ENCODE measurements around the gene USPL1. TPM values are rescaled to one million over a fixed set of nuclear protein-coding genes. Genes with fewer than 3 reads are reported as not detected.
"Not testable (repeated sequence)": the region's sequence is repeated elsewhere in the genome, so short reads cannot be mapped to it uniquely, and the experiment has no call there.

The USPL1 gene
- total and polyA plus RNA-seq, 3 donors from 2014 or later, result 36.0 to 52.0 (median 36.4) TPM

- H3K9me3 ChIP-seq, result no peaks in the 10 kb centered on the region
- H3K27me3 ChIP-seq, result no peaks in the 10 kb centered on the region
- H3K27ac ChIP-seq, result no peak overlapping the region
- 86 to 95% methylated on average over 4 of the region's 4 CpGs for WGBS, 2 donors
- H3K4me1 ChIP-seq, result no peaks in the 10 kb centered on the region
- no peak for DNase-seq
- H3K4me3 ChIP-seq, result no peak overlapping the region
- no peaks in the 10 kb centered on the region for H3K36me3 ChIP-seq (ENCODE audit: low read depth, missing control alignments)
- intact Hi-C loops (cut with DNase I; ENCODE audit: low total_unique reads), result no loop called here
- TF ChIP-seq CTCF (IDR thresholded peaks at IDR 0.05) (no peak), POLR2A (IDR thresholded peaks at IDR 0.05) (no peak)
Observed at GRCh38 chr13:30648522-30649012, 30.8 kb downstream of the USPL1 start.

- H3K36me3 ChIP-seq (ENCODE audit: low read depth, missing control alignments); H3K9me3 ChIP-seq; H3K4me1 ChIP-seq; H3K27me3 ChIP-seq; intact Hi-C loops (cut with DNase I; ENCODE audit: low total_unique reads); H3K27ac ChIP-seq; H3K4me3 ChIP-seq; DNase-seq: not testable (repeated sequence)
- WGBS, 2 donors, result 89 to 92% methylated on average over 5 of the region's 5 CpGs
Observed at GRCh38 chr13:30651648-30652047, 33.9 kb downstream of the USPL1 start.

GRCh38 chr13:30652746-30653386, 35.1 kb downstream of the USPL1 start:
- Histone ChIP-seq H3K4me1 (no peaks in the 10 kb centered on the region), H3K27me3 (no peaks in the 10 kb centered on the region), H3K27ac (no peak overlapping the region), H3K4me3 (no peak overlapping the region), H3K9me3 (no peaks in the 10 kb centered on the region), H3K36me3 (ENCODE audit: low read depth, missing control alignments) (no peaks in the 10 kb centered on the region)
- intact Hi-C loops (cut with DNase I; ENCODE audit: low total_unique reads), result no loop called here
- no peak for DNase-seq
- TF ChIP-seq CTCF (IDR thresholded peaks at IDR 0.05) (no peak), POLR2A (IDR thresholded peaks at IDR 0.05) (no peak)
- WGBS, 2 donors, result 76 to 79% methylated on average over 1 of the region's 1 CpG

- Histone ChIP-seq H3K9me3 (no peaks in the 10 kb centered on the region), H3K27me3 (no peaks in the 10 kb centered on the region), H3K36me3 (ENCODE audit: low read depth, missing control alignments) (no peaks in the 10 kb centered on the region), H3K4me3 (no peak overlapping the region), H3K4me1 (no peaks in the 10 kb centered on the region), H3K27ac (no peak overlapping the region)
- DNase-seq, result no peak
- no peak for TF ChIP-seq CTCF (IDR thresholded peaks at IDR 0.05)
- no peak for TF ChIP-seq POLR2A (IDR thresholded peaks at IDR 0.05)
- intact Hi-C loops (cut with DNase I; ENCODE audit: low total_unique reads), result no loop called here
- 80 to 97% methylated on average over 1 of the region's 1 CpG for WGBS, 2 donors
Observed at GRCh38 chr13:30654430-30654829, 36.7 kb downstream of the USPL1 start.

- H3K9me3 ChIP-seq, result no peaks in the 10 kb centered on the region
- no peak for DNase-seq
- TF ChIP-seq CTCF (IDR thresholded peaks at IDR 0.05), result no peak
- TF ChIP-seq POLR2A (IDR thresholded peaks at IDR 0.05), result no peak
- no peaks in the 10 kb centered on the region for H3K27me3 ChIP-seq
- H3K4me3 ChIP-seq, result no peak overlapping the region
- H3K36me3 ChIP-seq (ENCODE audit: low read depth, missing control alignments), result no peaks in the 10 kb centered on the region
- intact Hi-C loops (cut with DNase I; ENCODE audit: low total_unique reads), result no loop called here
- H3K4me1 ChIP-seq, result no peaks in the 10 kb centered on the region
- WGBS, 2 donors, result 92 to 93% methylated on average over 3 of the region's 3 CpGs
- no peak overlapping the region for H3K27ac ChIP-seq
Observed at GRCh38 chr13:30656178-30656577, 38.5 kb downstream of the USPL1 start.

All from testis (tissue), 3 donors.